ENCODE measurements around the gene SLC2A1. TPM values are rescaled to one million over a fixed set of nuclear protein-coding genes. Genes with fewer than 3 reads are reported as not detected.

Gene SLC2A1
- total RNA-seq, 1 donor from 2014 or later: 1,905 TPM

DNA sequence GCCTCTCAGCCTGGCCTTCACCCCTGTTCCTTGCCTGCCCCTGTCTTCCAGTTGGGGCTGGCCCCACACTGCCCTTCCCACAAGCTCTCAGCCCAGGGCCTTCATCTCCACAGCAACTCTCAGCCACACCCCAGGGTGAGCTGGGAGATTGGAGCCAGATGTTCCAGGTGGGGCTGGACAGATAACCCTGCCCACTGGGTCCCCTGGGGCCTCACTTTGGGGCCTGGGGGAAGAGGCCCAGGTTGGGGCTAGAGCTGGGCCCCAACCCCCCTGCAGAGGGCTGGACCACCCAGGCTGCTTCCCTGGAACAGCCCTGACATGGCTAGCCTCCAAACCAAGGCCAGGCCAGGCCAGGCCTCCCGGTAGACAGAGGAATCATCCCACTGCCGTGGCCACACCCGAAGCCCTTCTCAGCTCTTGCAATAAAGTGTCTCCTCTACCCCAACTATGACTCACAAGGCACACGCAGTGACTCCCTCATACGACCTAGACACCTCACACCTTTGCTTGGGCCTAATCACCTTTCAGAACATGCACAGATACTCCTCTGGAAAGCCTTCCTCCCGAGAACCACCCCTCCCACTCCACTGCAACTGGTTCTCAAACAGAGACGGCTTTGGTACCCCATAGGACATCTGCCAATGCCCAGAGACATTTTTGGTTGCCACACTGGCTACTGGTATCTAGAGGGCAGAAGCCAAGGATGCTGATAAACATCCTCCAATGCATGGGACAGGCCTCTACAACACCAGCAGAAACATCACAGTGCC lies 22.2 kb downstream of the SLC2A1 start:
- no peaks in the 10 kb centered on the region for H3K27me3 ChIP-seq (ENCODE audit: control insufficient read depth, insufficient read depth, low read length)
- no peak overlapping the region for H3K4me3 ChIP-seq (ENCODE audit: low read depth, low read length)
- DNase-seq (ENCODE audit: low read depth) (peak; percentile 92), FAIRE-seq (peak; percentile 91)
- H3K36me3 ChIP-seq (ENCODE audit: control insufficient read depth, insufficient read depth, low read length): peaks cover 51% of the 10 kb centered on the region
- TF ChIP-seq, protein P1, sequence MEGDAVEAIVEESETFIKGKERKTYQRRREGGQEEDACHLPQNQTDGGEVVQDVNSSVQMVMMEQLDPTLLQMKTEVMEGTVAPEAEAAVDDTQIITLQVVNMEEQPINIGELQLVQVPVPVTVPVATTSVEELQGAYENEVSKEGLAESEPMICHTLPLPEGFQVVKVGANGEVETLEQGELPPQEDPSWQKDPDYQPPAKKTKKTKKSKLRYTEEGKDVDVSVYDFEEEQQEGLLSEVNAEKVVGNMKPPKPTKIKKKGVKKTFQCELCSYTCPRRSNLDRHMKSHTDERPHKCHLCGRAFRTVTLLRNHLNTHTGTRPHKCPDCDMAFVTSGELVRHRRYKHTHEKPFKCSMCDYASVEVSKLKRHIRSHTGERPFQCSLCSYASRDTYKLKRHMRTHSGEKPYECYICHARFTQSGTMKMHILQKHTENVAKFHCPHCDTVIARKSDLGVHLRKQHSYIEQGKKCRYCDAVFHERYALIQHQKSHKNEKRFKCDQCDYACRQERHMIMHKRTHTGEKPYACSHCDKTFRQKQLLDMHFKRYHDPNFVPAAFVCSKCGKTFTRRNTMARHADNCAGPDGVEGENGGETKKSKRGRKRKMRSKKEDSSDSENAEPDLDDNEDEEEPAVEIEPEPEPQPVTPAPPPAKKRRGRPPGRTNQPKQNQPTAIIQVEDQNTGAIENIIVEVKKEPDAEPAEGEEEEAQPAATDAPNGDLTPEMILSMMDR (IDR thresholded peaks at IDR 0.05; ENCODE audit: insufficient read depth, low read length, severe bottlenecking): no peak

DNA sequence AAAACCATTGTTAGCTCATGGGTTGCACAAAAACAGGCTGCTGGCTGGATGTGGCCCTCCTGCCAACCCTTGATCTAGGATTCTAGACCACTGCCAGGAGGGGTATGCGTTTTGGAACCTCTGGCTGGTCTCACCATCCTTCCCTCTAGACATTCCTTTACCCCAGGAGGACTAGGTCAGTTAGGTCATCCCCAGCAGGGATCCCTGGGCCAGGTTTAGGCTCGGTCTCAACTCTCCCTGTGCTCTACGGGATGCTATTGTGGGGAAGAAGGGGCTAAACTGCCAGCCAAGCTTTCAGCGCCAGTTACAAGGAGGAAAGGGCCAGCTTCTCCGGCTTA lies 22.7 kb downstream of the SLC2A1 start:
- no peak overlapping the region for H3K4me3 ChIP-seq (ENCODE audit: low read depth, low read length)
- TF ChIP-seq, protein P1 (IDR thresholded peaks at IDR 0.05; ENCODE audit: insufficient read depth, low read length, severe bottlenecking): no peak
- DNase-seq (ENCODE audit: low read depth) (no peak), FAIRE-seq (no peak)
- H3K36me3 ChIP-seq (ENCODE audit: control insufficient read depth, insufficient read depth, low read length): peaks cover 52% of the 10 kb centered on the region
- no peaks in the 10 kb centered on the region for H3K27me3 ChIP-seq (ENCODE audit: control insufficient read depth, insufficient read depth, low read length)

DNA sequence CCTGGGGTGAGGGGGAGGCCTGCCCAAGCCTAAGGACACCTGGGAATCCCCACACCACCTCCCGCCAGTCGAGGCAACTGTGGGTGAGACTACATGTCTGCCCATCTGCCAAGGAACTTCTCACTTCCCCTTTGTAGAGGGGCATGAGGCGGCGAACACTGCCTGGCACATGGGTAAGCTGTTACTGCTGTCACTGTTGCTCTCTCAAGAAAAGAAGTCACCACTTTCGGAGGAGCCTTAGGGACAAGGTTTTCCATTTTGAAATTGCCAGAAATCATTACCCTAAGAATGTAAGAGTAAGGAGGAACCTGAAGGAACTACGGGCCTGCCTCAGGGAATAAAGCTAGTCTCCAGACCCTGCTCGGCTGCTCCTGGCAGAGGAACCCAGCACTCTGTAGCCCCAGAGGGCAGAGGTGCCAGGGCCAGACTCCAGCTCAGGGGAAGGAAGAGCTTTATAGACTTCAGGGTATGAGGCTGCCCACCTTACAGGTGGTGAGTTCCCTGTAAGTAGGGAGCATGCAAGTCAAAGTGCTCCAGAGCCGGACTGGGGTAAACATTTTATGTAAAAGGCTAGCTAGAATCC lies 23.3 kb downstream of the SLC2A1 start:
- DNase-seq (ENCODE audit: low read depth) (no peak), FAIRE-seq (no peak)
- Histone ChIP-seq H3K36me3 (ENCODE audit: control insufficient read depth, insufficient read depth, low read length) (peaks cover 54% of the 10 kb centered on the region), H3K4me3 (ENCODE audit: low read depth, low read length) (no peak overlapping the region), H3K27me3 (ENCODE audit: control insufficient read depth, insufficient read depth, low read length) (no peaks in the 10 kb centered on the region)
- TF ChIP-seq, protein P1 (IDR thresholded peaks at IDR 0.05; ENCODE audit: insufficient read depth, low read length, severe bottlenecking): no peak

DNA sequence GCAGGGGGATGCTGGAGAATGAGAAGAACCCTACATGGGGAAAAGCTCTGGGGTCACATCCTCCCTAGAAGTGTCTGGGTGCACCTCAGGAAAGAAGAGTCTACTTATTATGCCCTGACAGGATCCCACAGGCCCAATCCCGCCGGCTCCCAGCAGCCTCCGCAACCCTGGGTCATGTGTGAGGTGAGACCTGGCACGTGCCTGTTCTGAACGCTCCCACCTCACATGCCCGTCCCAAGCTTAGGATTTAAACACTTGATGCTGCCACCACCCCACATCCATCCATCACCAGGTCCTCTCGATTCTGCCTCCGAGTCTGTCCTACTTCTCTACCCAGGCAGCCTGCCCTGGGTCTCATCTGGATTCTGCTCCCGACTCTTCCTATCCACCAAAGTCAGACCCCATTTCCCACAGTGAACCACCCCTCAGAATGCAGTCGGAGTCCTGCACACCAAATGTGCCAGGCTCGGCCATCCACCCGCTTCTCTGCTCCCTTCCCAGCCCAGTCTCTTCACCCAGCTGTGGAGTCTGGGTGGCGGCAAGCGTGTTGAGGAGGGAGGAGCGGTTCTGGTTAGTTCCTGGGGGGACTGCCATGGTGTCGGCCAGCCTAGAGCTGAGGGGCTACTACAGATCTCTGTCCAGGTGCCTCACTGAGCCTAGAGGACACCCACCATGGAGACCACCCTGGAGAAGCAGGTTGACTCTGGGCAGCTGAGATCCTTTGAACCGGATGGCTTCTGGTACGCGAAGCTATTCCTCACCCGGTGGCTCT lies 23.9 kb downstream of the SLC2A1 start:
- no peak for FAIRE-seq
- TF ChIP-seq, protein P1 (IDR thresholded peaks at IDR 0.05; ENCODE audit: insufficient read depth, low read length, severe bottlenecking): no peak
- DNase-seq (ENCODE audit: low read depth): no peak
- H3K36me3 ChIP-seq (ENCODE audit: control insufficient read depth, insufficient read depth, low read length): peaks cover 58% of the 10 kb centered on the region
- no peaks in the 10 kb centered on the region for H3K27me3 ChIP-seq (ENCODE audit: control insufficient read depth, insufficient read depth, low read length)
- no peak overlapping the region for H3K4me3 ChIP-seq (ENCODE audit: low read depth, low read length)

DNA sequence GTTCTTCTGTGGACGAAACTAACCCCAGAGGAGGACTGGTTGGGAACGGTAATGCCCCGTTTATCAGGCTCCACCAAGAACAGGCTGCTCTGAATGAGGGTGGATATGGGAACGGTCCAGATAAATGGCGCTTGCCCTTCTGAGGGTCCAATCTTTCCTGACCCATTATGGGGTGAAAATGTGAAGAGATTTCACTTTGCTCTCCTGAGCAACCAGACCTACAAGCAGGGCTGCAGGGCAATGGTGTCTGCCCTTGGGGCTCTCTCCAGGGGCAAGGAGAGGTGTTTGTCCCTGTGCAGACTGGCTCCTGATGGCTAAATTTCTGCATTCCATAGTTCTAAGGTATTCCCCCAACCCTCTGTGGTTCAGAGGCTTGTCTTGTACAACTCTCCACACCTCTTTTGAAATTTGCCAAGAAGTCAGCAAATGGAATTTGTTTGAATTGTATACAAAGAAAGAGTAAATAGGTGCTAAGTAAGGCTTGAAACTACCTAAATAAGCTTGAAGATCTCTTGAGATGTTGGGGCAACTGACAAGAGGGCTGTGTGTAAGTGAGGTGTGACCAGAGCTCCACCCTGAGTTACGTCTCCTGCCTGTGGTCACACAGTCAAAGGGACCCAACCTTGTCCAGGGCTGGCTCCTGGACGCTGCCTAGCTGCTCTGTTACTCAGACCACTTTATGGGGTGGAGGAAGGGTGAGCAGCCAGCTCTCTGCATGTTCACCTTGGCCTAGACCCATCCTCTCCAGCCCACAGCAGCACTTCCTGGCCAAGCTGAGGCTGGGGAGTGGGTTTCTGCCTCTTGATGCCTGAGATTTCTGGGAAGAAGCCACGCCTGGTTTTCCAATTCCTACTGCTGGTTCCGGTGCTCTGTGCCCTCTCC lies 24.8 kb downstream of the SLC2A1 start:
- TF ChIP-seq, protein P1 (IDR thresholded peaks at IDR 0.05; ENCODE audit: insufficient read depth, low read length, severe bottlenecking): no peak
- no peak overlapping the region for H3K4me3 ChIP-seq (ENCODE audit: low read depth, low read length)
- FAIRE-seq (no peak), DNase-seq (ENCODE audit: low read depth) (no peak)
- H3K27me3 ChIP-seq (ENCODE audit: control insufficient read depth, insufficient read depth, low read length): no peaks in the 10 kb centered on the region
- peaks cover 61% of the 10 kb centered on the region for H3K36me3 ChIP-seq (ENCODE audit: control insufficient read depth, insufficient read depth, low read length)
